Spleen (tissue), 7 donors: Measurements from ENCODE around the gene PAN2.

ENCODE experiments used
- CTCF ChIP-seq, 11 experiments: fragments of 200-600 bp in 7 of 11; fragments of 450-650 bp in 4 of 11; sonication (generic) in 4 of 11; IDR thresholded peaks in 8 of 11; conservative IDR thresholded peaks in 3 of 11; 1 replicate in 7 of 11; 2 replicates in 4 of 11; pipeline versions ENCODE4 v1.4.0 to v1.8.0; 2016 to 2021; ENCODE audit warnings: antibody characterized with exemption in 11 of 11, inconsistent platforms in 4 of 11, mild to moderate bottlenecking in 1 of 11
- POLR2A ChIP-seq, 3 donors: fragments of 450-650 bp; IDR thresholded peaks; one replicate each; pipeline ENCODE4 v1.5.1; 2017; ENCODE audit warnings: antibody characterized with exemption in 3 of 3, mild to moderate bottlenecking in 1 of 3
- donor health status: DM: no; HTN: no; CAD: no; lungs with moderate emphysema.
- donor health status: DM: no; HTN: no; CAD: no.
- donor health status: DM: no; HTN: no; CAD: no.

GRCh38 chr12:56324206-56324605 lies 9.6 kb downstream of the PAN2 start:
- TF ChIP-seq CTCF (IDR thresholded peaks at IDR 0.05 in 8 of 11, conservative IDR thresholded peaks at IDR 0.05 in 3 of 11) (no peak), POLR2A (IDR thresholded peaks at IDR 0.05) (no peak)
